Ovary (tissue), 3 donors: ENCODE measurements around the gene TMTC2.

Source experiments
- CTCF ChIP-seq, 3 donors: fragments of 450-650 bp in 2 of 3; fragments of 200-600 bp in 1 of 3; IDR thresholded peaks; one replicate each; pipeline versions ENCODE4 v1.5.1 to v1.8.0; 2016 to 2022; ENCODE audit warnings: antibody characterized with exemption in 3 of 3, mild to moderate bottlenecking in 1 of 3
- EP300 ChIP-seq: sonication (generic); formaldehyde crosslinking; IDR thresholded peaks from one replicate; pipeline ENCODE4 v1.6.1; 2017; ENCODE audit warnings: antibody characterized with exemption
- donor health status: DM: no; HTN: no; CAD: no.

DNA sequence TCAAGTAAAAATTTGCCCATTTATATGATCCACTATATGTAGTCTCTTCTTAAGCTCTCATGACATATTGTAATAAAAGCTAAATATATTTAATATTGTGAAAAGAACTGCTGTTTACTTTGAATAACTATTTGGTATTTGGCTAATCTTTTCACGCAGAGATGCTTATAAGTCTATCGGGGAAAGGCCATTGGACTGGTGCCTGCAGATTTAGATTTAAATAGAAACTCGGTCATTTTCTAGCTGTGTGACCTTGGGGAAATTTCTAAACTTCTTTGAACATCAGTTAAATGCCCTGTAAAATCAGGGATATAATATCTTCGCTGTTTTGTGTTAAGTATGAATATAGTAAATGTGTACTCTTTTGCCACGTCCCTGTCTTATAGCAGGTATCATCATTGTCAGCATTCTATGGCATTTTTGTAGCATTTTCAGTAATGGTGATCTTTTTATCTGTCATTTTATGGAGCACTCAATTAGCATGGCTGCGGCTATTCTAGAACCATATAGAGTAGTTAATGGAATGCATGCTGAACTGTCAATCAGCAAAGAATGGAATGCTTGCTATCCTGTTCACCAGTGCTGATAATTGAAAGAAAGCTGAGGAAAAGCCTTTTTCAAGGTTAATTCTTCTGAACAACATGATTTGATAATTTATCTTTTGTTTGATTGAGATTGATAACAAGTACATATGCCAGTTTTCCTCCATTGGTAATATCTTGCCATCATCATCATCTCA is 181.2 kb downstream of the TMTC2 start:
- no peak for TF ChIP-seq CTCF (IDR thresholded peaks at IDR 0.05)
- TF ChIP-seq EP300: no peak
